Mesenchymal stem cell (in vitro differentiated cells and primary cell): ENCODE data around the gene PLA2G2C.

Experiments
- DNase-seq: peaks from one replicate; pipeline ENCODE4 v3.0.0-alpha.2; 2013
- H2AFZ ChIP-seq: one replicate; pipeline ENCODE4 v1.6.1; 2013; ENCODE audit warnings: low read depth, mild to moderate bottlenecking, control low read depth, inconsistent platforms, low read length, moderate library complexity
- H2AK5ac ChIP-seq: 2 replicates; pipeline ENCODE4 v1.6.1; 2013; ENCODE audit warnings: low read length, moderate library complexity, mild to moderate bottlenecking, inconsistent platforms; ENCODE audit not compliant: severe bottlenecking
- H2BK120ac ChIP-seq: one replicate; pipeline ENCODE4 v1.6.1; 2013; ENCODE audit warnings: low read depth, mild to moderate bottlenecking, inconsistent platforms, low read length, moderate library complexity
- H2BK12ac ChIP-seq, 2 experiments: one replicate each; pipeline ENCODE4 v1.6.1; 2013; ENCODE audit warnings: inconsistent platforms in 2 of 2, low read length in 2 of 2, mild to moderate bottlenecking in 2 of 2, moderate library complexity in 2 of 2, control low read depth in 1 of 2
- H2BK15ac ChIP-seq: one replicate; pipeline ENCODE4 v1.6.1; 2013; ENCODE audit warnings: mild to moderate bottlenecking, low read depth, inconsistent platforms; ENCODE audit not compliant: poor library complexity, severe bottlenecking
- H2BK5ac ChIP-seq: 2 replicates; pipeline ENCODE4 v1.6.1; 2013; ENCODE audit warnings: low read depth, mild to moderate bottlenecking, low read length, control low read depth, inconsistent platforms; ENCODE audit not compliant: poor library complexity, severe bottlenecking
- H3K14ac ChIP-seq, 2 experiments: one replicate each; pipeline ENCODE4 v1.6.1; 2013; ENCODE audit warnings: inconsistent platforms in 2 of 2, low read length in 2 of 2, control low read depth in 1 of 2, mild to moderate bottlenecking in 1 of 2, moderate library complexity in 1 of 2
- H3K18ac ChIP-seq, 2 experiments: one replicate each; pipeline ENCODE4 v1.6.1; 2013; ENCODE audit warnings: inconsistent platforms in 2 of 2, low read length in 2 of 2, control low read depth in 1 of 2, low read depth in 1 of 2, mild to moderate bottlenecking in 1 of 2
- H3K23ac ChIP-seq, 2 experiments: one replicate each; pipeline ENCODE4 v1.6.1; 2013; ENCODE audit warnings: inconsistent platforms in 2 of 2, low read length in 2 of 2, mild to moderate bottlenecking in 2 of 2, moderate library complexity in 2 of 2, control low read depth in 1 of 2
- H3K27ac ChIP-seq: 2 replicates; pipeline ENCODE4 v1.5.1; 2013; ENCODE audit warnings: mild to moderate bottlenecking, moderate library complexity, low read length, control low read depth, inconsistent platforms; ENCODE audit not compliant: poor library complexity, severe bottlenecking
- H3K27me3 ChIP-seq, 2 experiments: 2 replicates each; pipeline versions ENCODE4 v1.6.1 to v1.7.0; 2013; ENCODE audit warnings: low read length in 2 of 2, mild to moderate bottlenecking in 2 of 2, moderate library complexity in 2 of 2, control low read depth in 1 of 2, inconsistent platforms in 1 of 2; ENCODE audit not compliant: control insufficient read depth in 1 of 2, insufficient read depth in 1 of 2
- H3K36me3 ChIP-seq, 2 experiments: 2 replicates each; pipeline versions ENCODE4 v1.6.1 to v1.7.0; 2013; ENCODE audit warnings: low read length in 2 of 2, control low read depth in 1 of 2, inconsistent platforms in 1 of 2, low read depth in 1 of 2, mild to moderate bottlenecking in 1 of 2; ENCODE audit not compliant: insufficient read depth in 2 of 2, control insufficient read depth in 1 of 2
- H3K4ac ChIP-seq, 2 experiments: one replicate each; pipeline ENCODE4 v1.6.1; 2013; ENCODE audit warnings: inconsistent platforms in 2 of 2, low read length in 2 of 2, mild to moderate bottlenecking in 2 of 2, moderate library complexity in 2 of 2, control low read depth in 1 of 2, low read depth in 1 of 2
- H3K4me1 ChIP-seq: 2 replicates; pipeline ENCODE4 v1.6.1; 2013; ENCODE audit warnings: low read depth, low read length, control low read depth; ENCODE audit not compliant: control insufficient read depth, insufficient read depth
- H3K4me2 ChIP-seq: 2 replicates; pipeline ENCODE4 v1.6.1; 2013; ENCODE audit warnings: low read length, mild to moderate bottlenecking, inconsistent platforms; ENCODE audit not compliant: poor library complexity, severe bottlenecking
- H3K4me3 ChIP-seq, 2 experiments: 2 replicates each; pipeline versions ENCODE4 v1.5.1 to v1.7.0; 2013; ENCODE audit warnings: low read length in 2 of 2, mild to moderate bottlenecking in 2 of 2, control low read depth in 1 of 2, low read depth in 1 of 2; ENCODE audit not compliant: insufficient read depth in 1 of 2
- H3K79me1 ChIP-seq: replicated peaks from 2 replicates; pipeline ENCODE4 v1.6.1; 2013; ENCODE audit warnings: mild to moderate bottlenecking, control low read depth, low read length, inconsistent platforms; ENCODE audit not compliant: poor library complexity, severe bottlenecking
- H3K9ac ChIP-seq: 2 replicates; pipeline ENCODE4 v1.7.0; 2013; ENCODE audit warnings: mild to moderate bottlenecking, low read length, moderate library complexity
- H3K9me3 ChIP-seq: 2 replicates; pipeline ENCODE4 v1.7.0; 2013; ENCODE audit warnings: mild to moderate bottlenecking, low read length; ENCODE audit not compliant: control insufficient read depth
- H4K8ac ChIP-seq: one replicate; pipeline ENCODE4 v1.6.1; 2013; ENCODE audit warnings: inconsistent platforms, mild to moderate bottlenecking, low read length, moderate library complexity
- H4K91ac ChIP-seq: one replicate; pipeline ENCODE4 v1.6.1; 2013; ENCODE audit warnings: mild to moderate bottlenecking, low read length, inconsistent platforms
- WGBS: methylation state at CpG from one replicate; pipeline ENCODE4 v1.1.7; 2013; ENCODE audit warnings: mixed read lengths; 5-methylcytosine and 5-hydroxymethylcytosine counted together

The PLA2G2C gene

DNA sequence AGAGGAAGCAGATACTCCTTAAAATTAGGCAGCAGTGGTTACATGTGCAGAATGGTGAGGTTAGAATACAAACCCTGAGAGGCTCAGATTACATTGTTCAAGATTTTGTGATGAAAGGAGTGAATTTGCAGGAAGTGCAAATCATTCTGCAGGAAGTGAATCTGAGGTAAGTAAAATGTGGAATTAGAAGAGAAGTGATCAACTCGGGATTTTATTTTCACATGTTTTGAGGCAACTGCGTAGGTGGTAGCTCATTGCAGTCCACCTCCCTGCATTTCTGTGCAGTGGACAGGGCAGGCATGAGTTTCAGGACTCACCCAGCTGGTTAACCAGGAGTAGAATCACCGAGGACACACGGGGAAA is 2.1 kb upstream of the PLA2G2C start:
- no peak overlapping the region for H3K4me3 ChIP-seq
- no peaks in the 10 kb centered on the region for H3K36me3 ChIP-seq
- peaks cover 81 to 87% of the 10 kb centered on the region in 2 experiments for H3K27me3 ChIP-seq
- no peak overlapping the region for H3K9ac ChIP-seq
- no peak overlapping the region for H4K91ac ChIP-seq
- 81% methylated on average over 4 of the region's 4 CpGs for WGBS
- no peak overlapping the region for H3K4me2 ChIP-seq
- no peak overlapping the region for H4K8ac ChIP-seq
- no peak overlapping the region for H2BK120ac ChIP-seq
- H2BK12ac ChIP-seq = no peak overlapping the region
- peaks cover 4% of the 10 kb centered on the region for H3K4me1 ChIP-seq
- DNase-seq = no peak
- H2AFZ ChIP-seq = no peak overlapping the region
- no peak overlapping the region for H3K18ac ChIP-seq
- no peak overlapping the region for H2AK5ac ChIP-seq
- H2BK5ac ChIP-seq = no peak overlapping the region
- no peak overlapping the region for H3K27ac ChIP-seq
- no peaks in the 10 kb centered on the region for H3K9me3 ChIP-seq
- H3K79me1 ChIP-seq = no peaks in the 10 kb centered on the region
- no peak overlapping the region for H2BK15ac ChIP-seq
- H3K4ac ChIP-seq = no peak overlapping the region
- no peak overlapping the region for H3K14ac ChIP-seq
- no peak overlapping the region for H3K23ac ChIP-seq

DNA sequence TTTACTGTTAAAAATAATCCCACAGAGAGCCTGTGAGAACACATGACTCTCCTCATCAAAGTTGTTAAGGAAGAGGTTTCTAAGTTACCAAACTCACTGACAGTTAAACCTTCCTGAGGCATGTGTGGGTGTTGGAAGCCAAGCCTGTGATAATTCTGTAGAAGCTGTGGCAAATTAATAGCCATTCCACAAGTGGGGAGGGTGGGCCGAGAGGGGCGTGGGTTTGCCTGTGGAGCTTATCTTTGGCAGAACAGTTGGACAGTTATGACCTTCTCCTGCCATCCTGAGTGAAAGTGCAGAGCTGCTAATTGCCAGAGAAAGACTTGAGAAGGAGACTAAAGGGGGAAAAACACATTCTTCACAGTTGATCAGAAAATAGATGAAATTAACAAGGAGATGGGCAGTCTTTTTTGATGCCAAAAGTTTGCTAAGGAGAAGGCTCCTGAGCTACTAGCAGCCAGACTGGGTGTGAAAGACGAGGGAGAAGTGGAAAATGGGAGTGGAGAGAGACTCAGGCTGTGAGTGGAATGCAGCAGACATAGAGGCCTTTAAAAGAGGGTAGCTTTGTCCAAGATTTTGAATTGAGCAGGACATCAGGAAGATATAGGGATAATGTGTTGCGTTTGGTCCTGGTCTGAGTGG is 1.6 kb upstream of the PLA2G2C start:
- 53% methylated on average over 4 of the region's 4 CpGs for WGBS
- Histone ChIP-seq H2BK5ac (no peak overlapping the region), H3K9ac (no peak overlapping the region), H3K9me3 (no peaks in the 10 kb centered on the region), H2BK15ac (no peak overlapping the region), H2BK12ac (no peak overlapping the region), H2AK5ac (no peak overlapping the region), H3K4me3 (no peak overlapping the region), H3K4ac (no peak overlapping the region), H4K8ac (no peak overlapping the region), H3K79me1 (no peaks in the 10 kb centered on the region), H4K91ac (no peak overlapping the region), H2BK120ac (no peak overlapping the region), H3K4me2 (no peak overlapping the region), H3K27me3 (peaks cover 86% of the 10 kb centered on the region in 2 experiments), H3K36me3 (no peaks in the 10 kb centered on the region), H3K23ac (no peak overlapping the region), H3K14ac (no peak overlapping the region), H3K18ac (no peak overlapping the region), H2AFZ (no peak overlapping the region), H3K27ac (no peak overlapping the region), H3K4me1 (peaks cover 4% of the 10 kb centered on the region)
- DNase-seq = no peak

DNA sequence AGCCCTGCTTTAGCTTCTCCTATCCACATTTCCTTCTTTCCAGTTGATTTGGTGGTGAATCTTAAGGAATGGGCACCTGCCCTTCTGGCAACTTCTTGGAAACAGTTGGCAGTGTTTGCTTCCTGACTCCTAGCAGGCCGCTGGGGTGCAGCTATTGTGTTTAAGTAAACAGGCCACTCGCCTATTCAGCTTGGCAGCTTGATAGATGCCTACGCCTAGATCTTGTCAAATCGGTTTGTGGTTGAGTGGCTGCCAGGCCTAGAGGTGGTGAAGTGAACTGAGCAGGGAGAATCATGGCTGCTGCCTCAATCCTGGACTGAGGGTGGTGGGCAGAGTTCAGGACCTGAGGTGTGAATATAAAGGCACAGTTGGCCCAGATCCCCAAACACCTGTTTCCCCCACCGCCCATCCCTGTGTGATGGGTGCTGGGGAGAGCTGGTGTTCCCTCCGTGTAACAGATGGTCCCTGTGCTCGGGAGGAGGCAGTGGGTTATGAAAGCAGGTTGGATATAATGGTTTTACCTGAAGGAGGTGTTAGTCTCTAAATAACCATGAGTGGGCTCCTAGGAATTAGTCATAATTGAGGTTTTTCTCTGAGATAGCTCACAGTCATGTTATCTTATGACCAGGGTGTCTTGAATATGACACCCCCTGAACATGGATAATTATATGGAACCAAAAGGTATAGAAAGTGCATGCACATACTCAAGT is 940 bp upstream of the PLA2G2C start:
- WGBS = 84% methylated on average over 7 of the region's 7 CpGs
- DNase-seq = no peak
- H3K23ac ChIP-seq = no peak overlapping the region

DNA sequence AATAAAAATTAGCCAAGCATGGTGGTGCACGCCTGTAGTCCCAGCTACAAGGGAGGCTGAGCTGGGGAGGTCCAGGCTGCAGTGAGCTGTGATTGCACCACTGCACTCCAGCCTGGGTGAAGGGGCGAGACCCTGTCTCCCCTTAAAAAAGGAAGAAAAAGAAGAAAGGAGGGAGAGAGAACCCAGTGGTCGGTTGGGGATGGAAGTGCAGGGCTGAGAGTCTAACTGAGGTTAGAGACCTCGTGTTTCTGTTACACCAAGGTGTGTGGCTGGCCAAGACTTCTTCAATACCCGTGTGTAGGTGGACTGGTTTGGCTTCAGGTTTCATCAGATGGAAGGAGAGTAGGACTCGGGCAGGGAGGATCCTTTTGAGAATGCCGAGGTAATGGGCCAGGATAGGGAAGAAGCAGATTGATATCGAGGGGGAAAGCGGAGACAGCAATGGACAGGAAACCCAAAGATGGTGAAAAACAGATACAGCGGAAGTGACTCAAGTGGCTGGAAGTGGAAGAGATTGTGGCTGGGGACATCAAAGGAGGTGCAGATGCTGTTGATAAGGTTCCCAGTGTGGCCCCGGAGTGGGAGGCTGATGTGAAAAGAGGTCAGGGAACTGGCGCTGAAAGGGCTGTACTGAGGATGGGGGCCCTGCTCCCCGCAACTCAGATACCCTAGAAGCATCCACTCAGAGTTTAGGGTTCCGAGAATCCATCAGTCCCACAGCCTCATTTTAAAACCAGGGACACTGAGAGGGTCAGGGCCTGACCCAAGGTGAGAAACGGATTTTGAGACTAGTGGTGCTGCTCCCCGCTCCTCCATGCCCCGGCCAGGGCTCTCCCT is 1.1 kb downstream of the PLA2G2C start:
- no peaks in the 10 kb centered on the region for H3K36me3 ChIP-seq

More for the DNA sequence above, 940 bp upstream of the PLA2G2C start:
- Histone ChIP-seq H3K9me3 (no peaks in the 10 kb centered on the region), H4K8ac (no peak overlapping the region), H3K18ac (no peak overlapping the region), H3K27ac (no peak overlapping the region), H3K27me3 (peaks cover 81 to 89% of the 10 kb centered on the region in 2 experiments), H2AK5ac (no peak overlapping the region), H3K4me3 (no peak overlapping the region), H2BK5ac (no peak overlapping the region), H3K4me1 (peaks cover 4% of the 10 kb centered on the region), H2BK120ac (no peak overlapping the region), H3K4me2 (no peak overlapping the region), H2BK15ac (no peak overlapping the region), H2AFZ (no peak overlapping the region), H4K91ac (no peak overlapping the region), H3K36me3 (no peaks in the 10 kb centered on the region), H2BK12ac (no peak overlapping the region), H3K4ac (no peak overlapping the region), H3K79me1 (no peaks in the 10 kb centered on the region), H3K9ac (no peak overlapping the region), H3K14ac (peak overlapping the region in 1 of 2 experiments; percentile 28)

More for the DNA sequence above, 1.1 kb downstream of the PLA2G2C start:
- 44% methylated on average over 14 of the region's 17 CpGs for WGBS
- no peak overlapping the region for H3K14ac ChIP-seq
- no peak overlapping the region for H2BK15ac ChIP-seq
- no peaks in the 10 kb centered on the region for H3K79me1 ChIP-seq
- peak overlapping the region; percentile 4 for H4K8ac ChIP-seq
- no peaks in the 10 kb centered on the region for H3K9me3 ChIP-seq
- peaks cover 4% of the 10 kb centered on the region for H3K4me1 ChIP-seq
- no peak overlapping the region for H3K4ac ChIP-seq
- no peak overlapping the region for H2AFZ ChIP-seq
- H2BK12ac ChIP-seq = no peak overlapping the region
- H2BK120ac ChIP-seq = no peak overlapping the region
- DNase-seq = peak; percentile 16
- peak overlapping the region; percentile 24 for H3K9ac ChIP-seq
- H2BK5ac ChIP-seq = no peak overlapping the region
- H2AK5ac ChIP-seq = no peak overlapping the region
- no peak overlapping the region for H3K4me3 ChIP-seq
- H3K18ac ChIP-seq = no peak overlapping the region
- no peak overlapping the region for H3K23ac ChIP-seq
- peaks cover 68 to 94% of the 10 kb centered on the region in 2 experiments for H3K27me3 ChIP-seq
- H4K91ac ChIP-seq = no peak overlapping the region
- no peak overlapping the region for H3K4me2 ChIP-seq
- no peak overlapping the region for H3K27ac ChIP-seq
